Stimulated activated CD4-positive, alpha-beta T cell treated with anti-CD3 and anti-CD28 coated beads, Interleukin-12 subunit alpha, Interleukin-12 subunit beta, amount 100 ng/mL, for 48 hours (primary cell): ENCODE results near the gene ITGB1BP1.

Experiments used
- DNase-seq, 3 donors: peaks; one replicate each; pipeline ENCODE4 v3.0.0-alpha.2; 2020; ENCODE audit warnings: low read depth in 2 of 3, low spot score in 1 of 3

ITGB1BP1 gene, protein sequence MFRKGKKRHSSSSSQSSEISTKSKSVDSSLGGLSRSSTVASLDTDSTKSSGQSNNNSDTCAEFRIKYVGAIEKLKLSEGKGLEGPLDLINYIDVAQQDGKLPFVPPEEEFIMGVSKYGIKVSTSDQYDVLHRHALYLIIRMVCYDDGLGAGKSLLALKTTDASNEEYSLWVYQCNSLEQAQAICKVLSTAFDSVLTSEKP

DNA sequence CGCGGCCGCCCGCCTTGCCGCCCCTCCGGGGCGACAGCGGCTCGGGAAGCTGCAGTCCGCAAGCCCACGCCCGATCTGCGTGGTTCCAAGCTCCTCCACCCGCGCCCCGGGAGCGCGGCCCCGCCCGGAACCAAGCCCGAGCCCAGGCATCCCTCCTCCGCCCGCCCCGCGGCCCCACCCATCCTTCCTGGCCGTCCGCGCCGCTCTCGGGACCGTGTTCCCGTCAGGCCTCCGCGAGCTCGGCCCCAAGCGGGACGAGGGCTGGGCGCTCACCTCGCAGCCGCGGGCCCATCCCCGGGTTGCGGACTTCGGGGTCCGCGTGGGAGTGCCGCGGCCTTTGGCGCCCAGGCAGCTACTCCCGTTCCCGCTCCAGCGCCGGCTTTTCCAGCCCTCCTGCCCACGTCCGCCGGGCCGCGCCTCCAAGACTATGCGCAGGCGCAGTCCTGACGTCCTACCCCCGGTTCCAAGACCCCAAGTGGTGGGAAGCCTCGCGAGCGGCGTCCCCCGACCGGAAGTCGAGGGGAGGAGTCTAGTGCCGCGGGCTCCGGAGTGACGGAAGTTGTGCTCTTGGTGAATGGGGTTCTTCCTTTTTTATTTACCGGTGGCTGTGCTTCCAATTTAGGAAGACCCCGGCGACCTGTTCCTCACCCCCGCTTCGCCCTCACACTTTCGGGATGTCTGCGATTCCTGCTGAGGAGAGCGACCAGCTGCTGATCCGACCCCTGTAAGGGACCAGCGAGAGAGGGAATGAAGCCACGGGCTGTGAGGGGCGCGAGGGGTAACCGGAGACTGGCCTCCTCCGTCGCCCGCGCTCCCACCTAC lies at the start of gene ITGB1BP1, which contains the start of gene CPSF3:
ITGB1BP1 (minus strand) TSS at position 429 of the 822 bp plus-strand sequence. CDS start 4,831 bp downstream, outside the sequence.
CPSF3 (plus strand) TSS at position 555 of the 822 bp plus-strand sequence; CDS start at position 675, 120 bp downstream.
- DNase-seq = peak; percentile 93 to 97 (median 95)

DNA sequence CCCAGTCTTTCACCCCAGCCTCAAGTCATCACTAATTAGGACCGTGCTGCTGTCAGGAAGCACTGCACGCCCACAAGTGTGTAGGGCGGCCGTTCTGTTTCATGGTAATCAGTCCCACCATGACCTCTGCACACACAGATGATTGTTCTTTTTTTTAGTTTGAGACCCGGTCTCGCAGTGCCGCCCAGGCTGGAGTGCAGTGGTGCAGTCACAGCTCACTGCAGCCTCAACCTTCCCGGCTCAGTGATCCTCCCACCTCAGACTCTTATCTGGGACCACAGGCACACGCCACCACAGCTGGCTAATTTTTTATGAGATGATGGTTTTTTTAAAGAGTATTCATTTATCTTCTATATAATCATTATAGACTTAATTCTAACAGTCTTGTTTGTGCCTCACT lies 49.2 kb upstream of the ITGB1BP1 start:
- no peak for DNase-seq

DNA sequence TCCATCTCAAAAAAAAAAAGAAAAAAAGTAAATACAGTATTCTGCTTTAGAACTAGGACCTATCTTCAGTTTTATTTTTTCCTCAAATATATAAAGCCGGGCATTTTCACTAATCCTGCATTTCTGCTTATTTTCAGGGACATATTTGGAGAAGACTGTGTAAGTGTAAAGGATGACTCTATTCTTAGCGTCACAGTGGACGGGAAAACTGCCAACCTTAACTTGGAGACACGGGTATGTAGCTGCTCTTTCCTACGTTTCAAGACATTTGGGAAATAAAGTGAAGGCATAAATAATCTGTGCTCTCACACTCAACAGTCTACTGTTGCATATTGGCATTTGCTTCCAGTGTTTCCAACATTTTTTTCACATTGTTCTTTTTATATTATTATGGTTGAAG lies 47.9 kb upstream of the ITGB1BP1 start:
- no peak for DNase-seq

DNA sequence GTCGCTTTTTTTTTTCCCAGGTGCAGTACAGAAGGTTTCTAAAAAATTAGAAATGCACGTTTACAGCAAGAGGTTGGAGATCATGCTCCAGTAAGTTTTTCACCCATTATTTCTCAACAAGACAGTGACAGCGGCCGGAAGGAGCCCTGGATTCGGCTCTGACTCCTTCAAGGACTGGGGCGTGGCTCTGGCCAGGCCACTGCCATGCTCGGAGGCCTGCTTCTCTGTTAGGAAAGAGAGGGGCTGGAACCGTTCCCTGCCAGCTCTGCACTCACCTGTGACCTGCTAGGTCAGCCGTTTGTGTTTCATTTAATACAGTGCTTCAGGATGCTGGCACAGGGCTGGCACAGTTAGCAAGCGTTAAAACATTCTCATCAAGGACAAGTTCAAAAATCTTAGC lies 44.4 kb upstream of the ITGB1BP1 start:
- DNase-seq = no peak

DNA sequence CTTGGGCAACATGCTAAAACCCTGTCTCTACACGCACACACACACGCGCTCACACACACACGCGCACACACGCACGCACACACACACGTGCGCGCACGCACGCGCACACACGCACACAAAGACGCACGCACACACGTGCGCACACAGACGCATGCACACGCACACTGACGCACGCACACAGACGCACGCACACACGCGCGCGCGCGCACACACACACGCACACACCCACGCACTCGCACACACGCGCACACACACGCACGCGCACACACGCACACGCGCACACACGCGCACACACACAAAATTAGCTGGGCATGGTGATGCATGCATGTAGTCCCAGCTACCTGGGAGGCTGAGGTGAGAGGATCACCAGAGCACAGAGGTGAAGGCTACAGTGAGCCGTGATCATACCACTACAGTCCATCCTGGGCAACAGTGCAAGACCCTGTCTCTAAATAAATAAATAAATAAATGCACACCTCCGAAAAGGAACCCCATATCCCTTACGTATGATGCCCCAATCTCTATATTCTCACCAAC lies 42.9 kb upstream of the ITGB1BP1 start:
- DNase-seq = no peak

DNA sequence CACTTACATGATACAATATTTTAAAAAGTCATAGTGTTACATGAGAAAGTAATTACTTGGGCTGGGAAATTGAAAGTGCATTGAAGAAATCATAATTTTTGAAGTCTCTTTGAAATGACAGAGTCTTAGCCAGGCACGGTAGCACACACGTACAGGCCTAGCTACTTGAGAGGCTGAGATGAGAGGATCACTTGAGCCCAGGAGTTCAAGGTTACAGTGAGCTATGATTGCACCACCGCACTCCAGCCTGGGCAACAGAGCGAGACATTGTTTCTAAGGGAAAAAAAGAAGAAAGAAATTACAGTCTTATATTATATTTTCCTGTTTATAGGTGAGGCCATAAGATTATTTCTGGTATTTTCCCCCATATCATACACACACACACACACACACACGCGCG lies 41.8 kb upstream of the ITGB1BP1 start:
- no peak for DNase-seq

DNA sequence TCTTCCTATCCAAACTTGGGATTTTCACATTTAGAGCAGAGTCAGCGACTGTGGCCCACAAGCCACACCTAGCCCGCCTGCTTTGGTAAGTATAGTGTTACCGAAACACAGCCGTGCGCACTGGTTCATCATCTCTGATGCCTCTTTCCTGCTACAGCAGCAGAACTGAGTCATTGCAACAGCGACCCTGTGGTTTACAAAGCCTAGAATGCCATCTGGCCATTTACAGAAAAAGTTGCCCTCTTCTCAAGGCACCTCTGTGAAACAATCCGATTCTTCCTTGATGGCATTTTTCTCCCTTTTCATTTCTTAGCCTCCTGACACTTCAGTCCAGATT lies 40.3 kb upstream of the ITGB1BP1 start:
- DNase-seq = no peak

DNA sequence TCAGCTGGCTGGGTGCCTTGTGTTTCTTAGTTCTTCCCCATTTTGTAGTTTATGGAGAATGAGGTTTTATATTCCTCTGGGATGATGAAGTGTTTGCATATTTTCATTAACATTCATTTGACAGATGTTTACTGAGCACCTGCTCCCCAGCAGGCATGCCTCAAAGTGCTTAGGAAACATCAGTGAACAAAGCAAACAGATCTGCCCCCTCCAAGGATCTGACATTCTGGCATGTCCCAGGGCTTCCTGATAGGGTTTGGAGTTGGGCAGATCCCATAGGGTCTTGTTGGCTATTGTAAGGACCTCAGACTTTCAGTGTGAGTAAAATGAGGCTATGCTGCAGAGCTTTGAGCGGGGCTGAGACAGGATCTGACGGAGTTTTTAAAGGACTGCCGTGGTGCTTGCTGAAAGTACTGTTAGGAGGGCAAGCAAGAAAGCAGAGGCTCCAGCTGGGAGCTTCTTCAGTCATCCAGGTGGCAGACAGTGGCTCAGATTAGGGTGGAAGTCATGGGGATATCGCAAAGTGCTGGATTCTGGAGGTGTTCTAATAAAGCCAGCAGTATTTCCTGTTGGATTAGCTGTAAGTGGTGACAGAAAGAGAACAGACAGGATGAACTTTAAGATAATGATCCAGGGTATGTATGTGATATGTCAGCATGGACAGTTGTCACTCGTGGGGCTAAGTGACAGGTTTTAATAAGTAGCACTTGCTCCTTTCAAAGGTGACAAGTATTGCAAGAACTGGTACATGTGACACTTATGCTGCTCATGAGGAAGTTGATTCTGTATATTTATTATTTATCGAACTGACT lies 39.8 kb upstream of the ITGB1BP1 start:
- DNase-seq = no peak

DNA sequence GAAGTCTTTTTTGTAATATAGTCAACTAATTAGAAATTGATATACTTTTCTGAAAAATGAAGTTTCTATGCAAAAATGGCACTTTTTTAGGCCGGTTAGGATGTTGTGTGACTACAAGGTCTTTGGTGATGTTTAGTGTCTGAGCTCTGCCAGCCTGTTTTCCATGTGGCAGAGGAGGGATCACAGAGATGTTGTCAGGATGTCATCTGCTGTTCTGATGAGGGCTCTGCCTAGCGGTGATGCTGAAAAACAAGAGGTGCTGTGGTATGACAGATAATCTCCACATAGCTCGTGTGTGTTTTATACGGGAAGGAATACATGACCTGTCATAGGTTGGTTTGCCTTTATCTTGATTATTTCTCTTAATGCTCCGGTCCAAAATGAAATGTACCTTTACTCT lies 39.0 kb upstream of the ITGB1BP1 start:
- no peak for DNase-seq

DNA sequence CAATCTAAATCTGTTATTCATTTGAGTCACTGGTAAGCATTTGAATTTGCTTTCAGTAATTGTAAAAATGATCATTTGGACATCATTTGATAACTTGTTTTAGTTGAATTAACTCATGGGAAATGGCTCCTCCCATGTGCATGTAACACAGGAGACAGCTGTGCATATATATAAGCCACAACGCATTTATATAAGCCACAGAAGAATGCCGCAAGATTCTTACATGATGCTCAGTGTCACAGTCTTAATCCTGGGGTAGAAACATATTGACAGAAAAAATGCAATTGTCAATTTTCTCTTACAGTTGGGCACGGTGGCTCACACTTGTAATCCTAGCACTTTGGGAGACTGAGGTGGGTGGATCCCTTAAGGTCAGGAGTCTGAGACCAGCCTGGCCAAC lies 37.8 kb upstream of the ITGB1BP1 start:
- no peak for DNase-seq

DNA sequence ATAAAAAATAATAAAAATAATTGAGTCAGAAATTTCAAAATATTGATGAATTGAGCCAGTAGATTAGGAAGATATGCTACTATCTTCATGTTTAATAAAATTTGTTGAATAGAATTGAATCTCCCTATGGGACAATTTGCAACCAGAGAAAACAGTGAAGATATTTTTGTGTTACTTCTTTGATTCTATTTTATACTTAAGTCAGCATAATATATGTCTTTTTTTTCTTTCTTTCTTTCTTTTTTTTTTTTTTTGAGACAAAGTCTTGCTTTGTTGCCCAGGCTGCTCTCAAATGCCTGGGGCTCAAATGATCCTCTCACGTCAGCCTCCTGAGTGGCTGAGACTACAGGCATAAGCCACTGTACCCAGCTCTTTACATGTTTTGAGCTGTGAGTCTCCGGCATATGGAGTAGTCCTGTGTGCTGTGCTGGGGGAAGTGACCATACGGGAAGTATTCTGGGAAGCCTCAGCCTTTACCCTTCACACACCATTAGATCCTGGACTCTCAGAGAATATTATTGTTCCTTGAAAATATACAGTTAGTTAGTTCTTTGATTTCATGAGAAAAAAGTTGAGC lies 37.2 kb upstream of the ITGB1BP1 start:
- no peak for DNase-seq

DNA sequence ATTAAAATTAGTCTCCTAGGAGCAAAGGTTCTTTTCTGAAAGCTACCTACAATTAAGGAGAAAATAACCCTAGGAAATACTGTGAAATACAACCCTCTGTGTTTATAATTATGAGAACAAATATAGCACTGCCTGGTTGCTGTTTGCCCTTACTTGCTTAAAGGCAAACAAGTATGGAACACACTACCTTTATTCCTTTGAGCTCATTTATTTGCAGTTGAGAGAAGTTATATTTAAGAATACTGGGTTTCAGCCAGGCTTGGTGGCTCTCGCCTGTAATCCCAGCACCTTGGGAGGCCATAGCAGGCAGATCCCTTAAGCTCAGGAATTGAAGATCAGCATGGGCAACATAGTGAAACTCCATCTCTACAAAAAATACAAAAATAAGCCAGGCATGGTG lies 27.9 kb upstream of the ITGB1BP1 start:
- no peak for DNase-seq

DNA sequence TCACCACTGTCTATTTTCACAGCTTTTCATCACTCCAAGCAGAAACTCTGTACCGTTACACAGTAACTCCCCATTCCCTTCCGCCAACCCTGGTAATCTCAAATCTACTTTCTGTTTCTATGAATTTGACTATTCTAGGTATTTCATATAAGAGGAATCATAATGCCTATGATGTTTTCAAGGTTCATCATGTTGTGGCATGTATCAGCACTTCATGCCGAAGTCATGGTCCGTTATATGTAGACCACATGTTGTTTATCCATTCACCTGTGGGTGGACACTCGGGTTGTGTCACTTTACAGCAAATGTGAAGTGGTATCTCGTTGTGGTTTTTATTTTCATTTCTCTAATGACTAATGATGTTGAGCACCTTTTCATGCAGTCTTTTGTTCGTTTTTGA lies 21.8 kb upstream of the ITGB1BP1 start:
- no peak for DNase-seq

DNA sequence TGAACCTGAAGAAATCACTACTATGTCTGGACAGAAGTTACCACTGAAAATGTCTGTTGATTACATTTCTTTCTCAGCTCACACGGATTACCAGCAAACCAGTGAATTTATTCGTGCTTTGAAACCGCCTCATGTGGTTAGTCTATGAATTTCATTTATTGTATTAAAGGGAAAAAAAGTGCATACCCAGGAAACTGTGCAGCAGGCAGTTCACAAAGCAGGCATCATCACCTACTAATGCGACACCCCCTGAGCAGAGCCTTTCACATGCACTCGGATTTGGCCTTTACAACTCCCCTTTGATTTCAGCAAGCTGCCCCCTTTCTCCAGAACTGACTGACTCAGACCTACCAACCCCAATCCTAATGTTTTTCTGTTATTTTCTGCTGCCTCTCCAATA lies 20.2 kb upstream of the ITGB1BP1 start:
- DNase-seq = no peak

DNA sequence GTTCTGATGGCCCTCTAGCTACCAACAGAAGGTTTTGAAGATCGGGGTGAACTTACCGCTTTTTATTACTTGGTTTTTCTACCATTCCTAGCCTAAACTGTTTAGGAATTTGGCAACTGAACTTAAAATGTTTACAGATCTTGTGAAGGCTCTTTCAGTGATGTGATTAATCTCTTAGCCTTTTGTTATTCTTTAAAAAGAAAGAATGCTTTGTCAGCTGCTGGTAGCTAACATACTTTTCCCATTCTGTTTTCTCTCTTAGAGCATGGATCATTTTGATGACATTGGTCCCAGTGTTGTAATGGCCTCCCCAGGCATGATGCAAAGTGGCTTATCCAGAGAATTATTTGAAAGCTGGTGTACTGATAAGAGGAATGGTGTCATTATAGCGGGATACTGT lies 18.2 kb upstream of the ITGB1BP1 start:
- no peak for DNase-seq

DNA sequence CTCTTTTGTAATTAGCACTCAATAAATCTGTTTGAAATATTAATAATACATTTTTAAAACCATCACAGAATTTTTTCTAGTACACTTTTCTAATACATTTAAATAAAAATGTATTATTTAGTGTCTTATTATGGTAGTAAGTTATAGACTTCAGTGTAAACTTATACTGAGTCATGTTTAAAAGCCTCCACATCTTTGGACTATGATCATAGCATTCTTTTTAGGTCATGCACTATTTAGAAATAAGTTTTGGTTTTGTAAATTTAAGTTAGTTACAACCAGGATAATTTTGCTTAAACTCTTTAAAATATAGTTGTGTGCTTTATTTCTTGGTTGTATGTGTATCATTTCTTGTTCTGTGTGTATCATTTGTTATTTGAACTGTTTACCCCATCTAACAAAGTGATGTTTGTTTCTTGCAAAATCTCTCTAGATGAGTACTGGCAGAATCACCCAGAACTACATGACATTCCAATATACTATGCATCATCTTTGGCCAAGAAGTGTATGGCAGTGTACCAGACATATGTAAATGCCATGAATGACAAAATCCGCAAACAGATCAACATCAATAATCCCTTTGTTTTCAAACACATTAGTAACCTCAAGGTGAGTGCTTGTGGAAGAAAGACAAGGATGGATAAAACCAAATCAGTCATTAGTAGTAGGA lies 16.9 kb upstream of the ITGB1BP1 start:
- DNase-seq = no peak

DNA sequence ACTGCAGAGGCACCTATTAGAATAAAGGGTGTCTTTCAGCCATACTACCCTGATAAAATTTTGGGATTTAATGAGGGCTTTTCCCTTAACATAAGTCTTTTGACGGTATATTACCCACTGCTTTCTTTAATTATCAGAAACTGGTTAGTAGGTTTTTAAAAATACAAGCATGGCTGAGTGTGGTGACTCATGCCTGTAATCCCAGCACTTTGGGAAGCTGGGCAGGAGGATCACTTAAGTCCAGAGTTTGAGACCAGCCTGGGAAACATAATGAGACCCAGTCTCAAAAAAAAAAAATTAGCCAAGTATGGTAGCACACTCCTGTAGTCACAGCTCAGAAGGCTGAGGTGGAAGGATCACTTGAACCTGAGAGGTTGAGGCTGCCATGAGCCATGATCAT lies 16.2 kb upstream of the ITGB1BP1 start:
- no peak for DNase-seq

DNA sequence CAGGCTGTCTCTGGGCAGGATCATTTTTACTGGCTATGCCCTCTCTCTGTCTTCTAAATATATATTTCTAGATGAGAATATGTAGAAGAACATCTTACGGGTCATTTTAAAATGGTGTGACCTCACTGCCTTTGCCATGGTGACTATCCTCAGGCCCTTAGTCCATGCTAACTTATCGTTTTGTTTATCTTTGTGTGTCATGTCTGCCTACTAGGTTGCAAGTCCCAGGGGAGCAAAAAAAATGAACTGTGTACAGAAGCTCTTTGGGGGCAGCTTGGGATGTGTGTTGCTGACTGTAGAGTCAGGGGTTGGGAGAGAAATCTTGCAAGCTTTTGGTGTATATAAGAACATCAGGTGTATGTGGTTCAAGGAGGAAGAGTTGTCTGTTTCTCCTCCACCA lies 11.2 kb upstream of the ITGB1BP1 start:
- DNase-seq = no peak

DNA sequence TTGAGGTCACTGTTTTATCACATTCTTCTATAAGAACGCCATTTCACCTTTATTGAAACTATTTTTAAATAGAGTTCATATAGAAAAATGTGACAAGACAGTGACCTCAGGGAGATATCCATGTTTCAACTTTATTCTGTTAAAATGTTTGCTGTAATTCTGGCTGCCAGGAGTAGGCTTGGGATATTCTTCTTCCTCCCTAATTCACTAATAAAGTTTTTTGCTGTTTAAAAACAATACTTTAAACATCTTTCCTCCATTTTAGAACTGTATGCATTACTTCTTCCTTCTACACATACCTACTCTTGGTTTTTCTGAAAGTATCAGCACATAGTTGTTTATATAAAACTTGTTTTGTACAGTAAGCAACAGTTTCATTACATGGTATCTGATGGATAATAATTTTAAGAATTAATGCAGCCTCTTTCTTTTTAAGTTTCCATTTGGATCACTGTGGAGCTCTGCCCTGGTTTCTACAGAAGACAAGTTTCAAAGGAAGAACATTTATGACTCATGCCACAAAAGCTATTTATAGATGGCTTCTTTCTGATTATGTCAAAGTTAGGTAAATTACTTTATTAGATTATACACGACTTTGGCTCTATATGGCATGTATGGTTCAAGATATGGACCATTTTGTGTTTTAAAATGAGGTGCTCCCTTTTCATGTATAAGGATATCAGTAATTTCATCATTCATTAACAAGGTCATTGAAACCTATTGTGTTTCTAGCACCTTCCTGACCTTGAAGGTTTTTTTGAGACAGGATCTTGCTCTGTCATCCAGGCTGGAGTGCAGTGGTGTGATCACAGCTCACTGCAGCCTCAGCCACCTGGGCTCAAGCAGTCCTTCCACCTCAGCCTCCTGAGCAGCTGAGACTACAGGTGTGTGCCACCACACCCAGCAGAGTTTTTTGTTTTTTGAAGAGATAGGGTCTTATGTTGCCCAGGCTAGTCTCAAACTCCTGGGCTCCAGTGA lies 7.3 kb upstream of the ITGB1BP1 start:
- DNase-seq = no peak
